ENCODE results near the gene HMGN2.

Gene HMGN2

GRCh38 chr1:26472320-26472900, at the start of gene HMGN2:
Gene HMGN2 (plus strand): TSS chr1:26472440. CDS start chr1:26472613, 173 bp downstream.
- DNase-seq = peak; percentile 80

- DNase-seq = no peak
These were observed 42.5 kb upstream of the HMGN2 start for GRCh38 chr1:26429721-26430120.

GRCh38 chr1:26431979-26432695, 40.1 kb upstream of the HMGN2 start, which contains the start of gene DHDDS:
Gene DHDDS (plus strand): TSS chr1:26432321. CDS start chr1:26432946, 625 bp downstream.
- peak; percentile 75 for DNase-seq

- no peak for DNase-seq
These were observed 39.4 kb upstream of the HMGN2 start for GRCh38 chr1:26432793-26433192.

GRCh38 chr1:26434161-26434752, 38.0 kb upstream of the HMGN2 start:
- DNase-seq = no peak

- no peak for DNase-seq
These were observed 34.2 kb upstream of the HMGN2 start for GRCh38 chr1:26438041-26438440.

- DNase-seq = no peak
These were observed 32.0 kb upstream of the HMGN2 start for GRCh38 chr1:26440259-26440658.

GRCh38 chr1:26449868-26450267, 22.4 kb upstream of the HMGN2 start:
- DNase-seq = no peak

- no peak for DNase-seq
These were observed 21.3 kb upstream of the HMGN2 start for GRCh38 chr1:26450908-26451307.

- no peak for DNase-seq
These were observed 19.6 kb upstream of the HMGN2 start for GRCh38 chr1:26452459-26453183.

- no peak for DNase-seq
These were observed 13.1 kb upstream of the HMGN2 start for GRCh38 chr1:26459148-26459547.

- DNase-seq = no peak
These were observed 12.6 kb upstream of the HMGN2 start for GRCh38 chr1:26459573-26460031.

GRCh38 chr1:26468911-26469310, 3.3 kb upstream of the HMGN2 start:
- DNase-seq = no peak

GRCh38 chr1:26469558-26469957, 2.7 kb upstream of the HMGN2 start:
- no peak for DNase-seq

GRCh38 chr1:26470878-26471497, 1.3 kb upstream of the HMGN2 start:
- no peak for DNase-seq

GRCh38 chr1:26471498-26472319, 531 bp upstream of the HMGN2 start:
- peak; percentile 80 for DNase-seq

GRCh38 chr1:26472901-26473845, 933 bp downstream of the HMGN2 start:
- peak; percentile 15 for DNase-seq

- DNase-seq = no peak
These were observed 2.6 kb downstream of the HMGN2 start for GRCh38 chr1:26474818-26475217.

- DNase-seq = no peak
These were observed 3.7 kb downstream of the HMGN2 start for GRCh38 chr1:26475989-26476388.

GRCh38 chr1:26476958-26477357, 4.7 kb downstream of the HMGN2 start:
- DNase-seq = no peak

All from SIG-M5 (cell line).